H1 (cell line): ENCODE data around the gene CHMP4B. TPM values are rescaled to one million over a fixed set of nuclear protein-coding genes. Genes with fewer than 3 reads are reported as not detected.

Experiments
- polyA plus RNA-seq, 7 experiments: library from polyadenylated mRNA; depleted of rRNA in 3 of 7; stranded (reverse) in 5 of 7; unstranded in 2 of 7; fragments of >200 nt in 5 of 7; fragments of 200-250 nt in 2 of 7; gene quantifications; 1 replicate in 5 of 7; 2 replicates in 1 of 7; 4 replicates in 1 of 7; pipeline versions ENCODE4 v1.2.1 to v1.2.3, GENCODE V29; 2011 to 2013; ENCODE audit warnings: missing spikeins in 2 of 7, mixed read lengths in 2 of 7
- total RNA-seq: library from RNA; stranded (reverse); fragmentation: NEBNext Ultra II Directional; extraction: Animal tissue kit (Norgen Biotek cat#: 25700); gene quantifications from 2 replicates; pipeline ENCODE4 v1.2.1, GENCODE V29; 2021

CHMP4B gene
- total and polyA plus RNA-seq, 2 of the 8 experiments (the other 6 are each of a cell fraction or from before 2014, with no cell fraction given): 38.6 to 66.3 TPM

Other genes starting within 250 kb of the CHMP4B start
- 0.23 and 0.24 TPM in 2 replicates for gene C20orf144, start 149.0 kb upstream of the CHMP4B start, total RNA-seq
- 0.21 and 0.24 TPM in 2 replicates for gene C20orf144, start 149.0 kb upstream of the CHMP4B start, polyA plus RNA-seq (2011; rRNA removed)
- gene ACTL10, start 144.4 kb upstream of the CHMP4B start, total RNA-seq: not detected in 2 replicates
- gene ACTL10, start 144.4 kb upstream of the CHMP4B start, polyA plus RNA-seq (2011; rRNA removed): 0.20 and 0.26 TPM in 2 replicates
- 19.7 and 20.5 TPM in 2 replicates for gene NECAB3, start 136.9 kb upstream of the CHMP4B start, total RNA-seq
- 46.2 and 72.6 TPM in 2 replicates for gene NECAB3, start 136.9 kb upstream of the CHMP4B start, polyA plus RNA-seq (2011; rRNA removed)
- 35.3 and 35.8 TPM in 2 replicates for gene E2F1, start 125.0 kb upstream of the CHMP4B start, total RNA-seq
- gene E2F1, start 125.0 kb upstream of the CHMP4B start, polyA plus RNA-seq (2011; rRNA removed): 33.4 and 56.3 TPM in 2 replicates
- gene PXMP4, start 91.0 kb upstream of the CHMP4B start, total RNA-seq: 3.3 and 4.1 TPM in 2 replicates
- gene PXMP4, start 91.0 kb upstream of the CHMP4B start, polyA plus RNA-seq (2011; rRNA removed): 3.4 and 5.5 TPM in 2 replicates
- 6.3 and 6.4 TPM in 2 replicates for gene ZNF341, start 79.4 kb upstream of the CHMP4B start, total RNA-seq
- 5.8 and 7.0 TPM in 2 replicates for gene ZNF341, start 79.4 kb upstream of the CHMP4B start, polyA plus RNA-seq (2011; rRNA removed)
- 148 and 150 TPM in 2 replicates for gene RALY, start 182.6 kb downstream of the CHMP4B start, total RNA-seq
- gene RALY, start 182.6 kb downstream of the CHMP4B start, polyA plus RNA-seq (2011; rRNA removed): 133 and 185 TPM in 2 replicates